NCI-H446 treated with DMSO at 0.1 percent for 48 hours (cell line): ENCODE data around the gene PDE4C.
"Not testable (repeated sequence)": the region's sequence is repeated elsewhere in the genome, so short reads cannot be mapped to it uniquely, and the experiment has no call there.

ENCODE experiments used
- DNase-seq: peaks from one replicate; lab custom pipeline; 2025; lab: John Stamatoyannopoulos, UW

Gene PDE4C

DNA sequence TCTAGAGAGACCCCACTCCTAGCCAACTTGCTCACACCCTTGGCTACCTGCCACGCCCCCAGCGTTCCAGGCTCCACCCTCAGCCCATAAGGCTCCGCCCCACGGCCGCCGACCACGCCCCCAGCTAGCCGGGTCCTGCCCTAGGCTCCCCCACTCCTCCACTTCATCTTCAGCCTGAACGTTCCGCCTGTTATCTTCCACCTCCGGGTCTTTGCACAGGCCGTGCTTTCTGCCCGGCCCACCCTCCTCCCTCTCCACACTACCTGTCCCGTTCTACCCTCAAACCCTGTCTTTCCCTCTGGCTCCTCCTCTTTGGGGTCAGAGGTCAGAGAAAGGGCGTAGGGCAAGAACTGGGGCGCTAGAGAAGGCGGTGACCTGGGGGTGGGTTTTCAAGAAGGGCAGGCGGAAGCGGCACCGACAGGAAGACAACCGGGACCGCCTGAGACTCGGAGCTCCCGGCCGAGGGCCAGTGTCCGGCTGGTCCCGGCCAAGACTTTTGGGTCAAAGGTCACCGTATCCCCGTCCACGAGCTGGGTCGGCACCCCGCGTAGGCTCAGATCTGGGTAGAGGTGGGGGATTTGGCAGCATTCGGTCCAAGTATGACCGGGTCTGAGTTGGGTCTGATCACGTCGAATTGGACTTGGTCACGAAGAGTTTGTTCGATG lies 2.2 kb downstream of the PDE4C start:
- no peak for DNase-seq

DNA sequence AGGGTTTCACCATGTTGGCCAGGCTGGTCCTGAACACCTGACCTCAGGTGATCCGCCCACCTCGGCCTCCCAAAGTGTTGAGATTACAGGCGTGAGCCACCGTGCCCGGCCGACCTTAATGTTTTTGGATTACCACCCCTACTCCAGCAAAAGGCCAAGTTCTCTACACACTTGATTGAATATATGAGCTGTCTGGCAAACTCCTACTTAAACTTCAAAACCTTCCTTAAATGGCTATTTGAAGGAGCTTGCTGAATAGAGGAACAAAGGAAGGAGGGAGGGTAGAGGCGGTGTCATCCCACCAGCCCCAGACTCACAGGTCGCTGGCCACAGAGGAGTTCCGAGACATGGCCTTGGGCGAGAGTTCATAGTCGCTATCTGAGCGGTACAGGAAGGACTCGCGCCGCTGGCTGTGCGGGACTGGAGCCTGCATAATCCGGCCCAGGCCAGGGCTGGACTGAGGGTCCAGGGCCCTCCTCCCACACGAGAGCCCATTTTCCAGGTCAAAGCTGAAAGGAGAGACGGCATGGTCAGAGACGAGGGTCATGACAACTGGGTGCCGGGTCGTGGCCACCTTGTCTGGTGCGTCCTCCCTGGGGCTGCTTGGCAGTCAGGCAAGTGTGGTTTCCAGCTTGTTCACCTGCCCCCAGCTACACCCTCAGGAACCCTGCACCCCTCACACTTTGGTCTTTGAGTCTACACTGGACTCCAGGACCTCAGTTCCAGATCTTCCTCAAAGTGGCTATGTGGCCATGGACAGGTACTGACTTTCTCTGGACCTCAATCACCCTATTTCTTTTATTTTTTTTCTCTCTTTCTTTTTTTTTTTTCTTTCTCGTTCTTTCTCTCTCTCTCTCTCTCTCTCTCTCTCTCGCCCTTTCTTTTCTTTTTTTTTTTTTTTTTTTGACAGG lies 4.2 kb downstream of the PDE4C start:
- no peak for DNase-seq

- no peak for DNase-seq
Observed at GRCh38 chr19:18220632-18221275, 5.5 kb downstream of the PDE4C start.

DNA sequence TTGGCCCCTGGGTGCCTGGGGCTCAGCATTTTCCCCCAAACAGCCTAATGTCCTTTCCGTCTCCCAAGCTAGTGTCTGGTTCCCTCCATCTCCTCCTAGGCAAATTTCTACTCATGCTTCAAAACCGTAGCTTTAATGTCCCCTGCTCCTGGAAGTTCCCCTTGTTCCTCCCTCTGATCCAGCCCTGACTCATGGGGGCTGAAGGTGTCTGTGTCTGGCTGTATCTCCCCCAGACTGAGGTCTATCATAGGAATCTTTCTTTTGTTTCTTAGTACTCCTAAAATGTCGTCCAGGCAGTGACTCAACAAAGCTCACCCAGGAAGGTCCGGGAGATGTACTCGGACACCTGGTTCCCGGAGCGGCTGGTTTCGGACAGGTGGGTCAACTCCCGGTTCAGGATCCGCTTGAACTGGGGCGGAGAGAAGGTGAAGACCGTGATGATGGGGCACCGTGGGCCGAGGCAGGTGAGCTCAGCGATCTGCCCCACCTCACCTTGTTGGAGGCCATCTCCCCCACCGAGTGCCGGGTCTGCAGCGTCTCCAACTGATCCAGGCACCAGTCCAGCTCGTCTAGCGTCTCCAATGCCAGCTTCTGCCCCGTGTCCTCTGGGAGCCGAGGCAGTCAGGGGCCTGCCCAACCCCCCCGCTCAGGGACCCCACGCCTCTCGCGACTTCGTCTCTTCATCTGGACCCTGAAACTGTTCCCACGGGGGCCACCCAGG lies 6.2 kb downstream of the PDE4C start:
- DNase-seq: no peak

GRCh38 chr19:18218600-18218999 lies 7.6 kb downstream of the PDE4C start:
- no peak for DNase-seq

DNA sequence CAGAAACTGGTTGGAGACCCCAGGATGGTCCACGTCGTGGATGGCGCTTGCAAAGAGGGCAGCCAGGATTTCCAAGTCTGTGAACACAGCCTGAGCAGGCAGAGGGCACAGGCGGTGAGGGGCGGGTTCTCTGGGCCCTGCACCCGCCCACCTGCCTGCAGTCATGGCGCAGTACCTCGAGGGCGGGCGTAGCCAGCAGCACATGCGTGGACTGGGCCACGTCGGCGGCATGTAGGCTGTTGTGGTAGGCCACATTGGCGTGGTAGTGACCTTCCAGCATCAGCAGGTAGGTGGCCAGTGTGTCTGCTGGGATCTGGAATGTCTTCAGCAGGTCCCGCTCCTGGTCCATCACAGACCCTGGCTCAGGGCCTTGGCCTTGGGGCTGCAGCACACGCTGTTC lies 8.1 kb downstream of the PDE4C start:
- DNase-seq: no peak

DNA sequence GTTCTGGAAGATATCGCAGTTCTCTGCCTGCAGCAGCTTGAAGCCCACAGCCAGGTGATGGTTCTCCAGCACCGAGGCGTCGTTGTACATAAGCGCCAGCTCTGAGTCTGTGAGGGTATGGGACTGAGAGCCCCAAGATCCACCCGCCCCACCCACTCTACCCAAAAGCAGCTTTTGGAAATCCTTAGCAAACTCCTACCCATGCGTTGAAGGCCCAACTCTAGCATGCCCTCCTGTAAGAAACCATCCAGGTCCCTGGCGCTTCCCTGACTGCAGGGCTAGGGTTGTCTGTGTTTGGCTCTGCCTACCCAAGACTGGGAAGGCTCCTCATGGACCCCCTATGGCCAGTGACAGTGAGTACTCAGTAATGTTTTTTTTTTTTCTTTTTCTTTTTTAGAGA lies 9.4 kb downstream of the PDE4C start:
- DNase-seq: no peak

DNA sequence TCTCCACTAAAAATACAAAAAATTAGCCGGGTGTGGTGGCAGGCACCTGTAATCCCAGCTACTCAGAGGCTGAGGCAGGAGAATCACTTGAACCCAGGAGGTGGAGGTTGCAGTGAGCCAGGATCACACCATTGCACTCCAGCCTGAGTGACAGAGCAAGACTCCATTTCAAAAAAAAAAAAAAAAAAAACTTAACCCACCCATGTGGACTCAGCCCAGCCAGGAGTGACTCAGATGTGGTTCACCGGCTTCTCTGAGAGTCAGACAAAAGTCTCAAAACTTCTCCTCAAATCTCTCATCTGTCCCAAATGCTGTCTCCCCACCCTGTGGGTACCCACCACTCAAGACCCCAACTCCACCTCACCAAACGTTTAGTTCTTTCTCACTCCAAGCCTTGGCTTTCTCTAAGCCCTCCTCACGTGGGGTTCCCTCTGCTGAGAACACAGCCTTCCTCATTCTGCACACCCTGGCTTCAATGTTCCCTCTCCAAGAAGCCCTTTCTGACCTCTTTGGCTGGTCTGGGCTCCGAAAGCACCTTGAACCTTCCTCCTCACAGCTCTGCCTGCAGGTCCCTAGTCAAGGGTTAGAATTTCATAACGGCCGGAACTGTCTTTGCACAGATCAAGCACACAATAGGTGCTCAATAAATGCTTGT lies 11.3 kb downstream of the PDE4C start:
- DNase-seq: no peak

GRCh38 chr19:18211683-18212082 lies 14.6 kb downstream of the PDE4C start:
- no peak for DNase-seq

DNA sequence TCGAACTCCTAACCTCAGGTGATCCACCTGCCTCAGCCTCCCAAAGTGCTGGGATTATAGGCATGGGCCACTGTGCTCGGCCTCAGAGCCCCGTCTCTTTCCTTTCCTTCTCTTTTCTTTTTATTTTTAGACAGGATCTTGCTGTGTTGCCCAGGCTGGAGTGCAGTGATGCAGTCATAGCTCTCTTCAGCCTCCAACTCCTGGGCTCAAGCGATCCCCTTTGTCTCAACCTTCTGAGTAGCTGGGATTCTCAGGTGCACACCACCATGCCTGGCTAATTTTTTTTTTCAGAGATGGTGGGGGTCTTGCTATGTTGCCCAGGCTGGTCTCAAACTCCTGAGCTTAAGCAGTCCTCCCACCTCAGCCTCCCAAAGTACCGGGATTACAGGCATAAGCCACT lies 16.3 kb downstream of the PDE4C start:
- DNase-seq: not testable (repeated sequence)

DNA sequence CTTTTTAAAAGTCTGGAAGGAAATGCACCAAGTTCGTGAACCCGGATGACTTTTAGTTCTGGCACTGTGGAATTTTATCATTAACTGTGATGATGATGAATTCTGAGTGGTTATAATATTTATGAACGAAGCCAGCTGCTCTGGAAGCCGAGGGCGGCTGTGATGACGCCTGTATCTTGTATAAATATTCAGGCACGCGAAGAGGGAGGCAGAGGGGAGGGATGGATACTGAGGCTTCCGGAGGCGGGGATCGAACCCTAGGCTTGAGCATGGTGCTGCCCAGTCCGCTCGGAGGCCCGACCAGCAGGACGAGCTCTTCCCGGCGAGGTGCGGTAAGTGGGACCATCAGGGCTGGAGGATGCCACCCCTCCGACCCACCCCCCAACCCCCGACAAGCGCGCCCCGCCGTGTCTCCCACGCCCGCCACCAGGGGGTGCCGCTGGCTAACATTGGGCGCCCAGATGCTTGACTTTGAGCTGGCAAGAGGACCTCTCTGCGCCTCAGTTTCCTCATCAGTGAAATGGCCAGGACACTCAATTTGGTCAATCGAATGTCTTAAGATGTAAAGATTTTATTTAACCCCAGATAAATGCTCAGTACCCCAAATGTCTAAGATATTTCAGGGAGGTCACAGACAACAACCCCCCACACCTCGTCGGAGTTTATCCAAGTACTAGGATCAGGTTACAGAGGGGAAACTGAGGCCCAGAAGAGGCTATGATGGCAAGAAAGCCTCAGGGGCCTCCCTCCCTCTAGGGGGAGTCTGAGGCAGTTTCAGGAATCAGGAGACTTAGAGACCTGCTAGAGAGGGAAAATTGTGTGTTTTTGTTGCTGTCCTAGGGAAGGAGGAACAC lies 17.9 kb downstream of the PDE4C start:
- DNase-seq: no peak

DNA sequence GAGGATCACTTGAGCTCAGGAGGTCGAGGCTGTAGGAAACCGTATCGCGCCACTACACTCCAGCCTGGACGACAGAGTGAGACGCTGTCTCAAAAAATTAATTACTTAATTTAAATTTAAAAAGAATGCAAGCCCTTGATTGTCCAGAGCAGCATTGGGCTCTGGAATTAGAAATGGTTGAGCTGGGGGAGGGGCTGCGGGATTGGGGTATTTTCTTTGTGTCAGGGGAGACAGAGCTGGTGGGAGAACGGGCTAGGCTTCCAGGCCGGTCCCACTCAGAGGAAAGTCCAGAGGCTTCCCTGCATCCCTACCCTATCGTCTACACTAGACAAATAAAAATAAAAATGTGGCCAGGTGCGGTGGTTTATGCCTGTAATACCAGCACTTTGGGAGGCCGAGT lies 20.2 kb downstream of the PDE4C start:
- DNase-seq: no peak

DNA sequence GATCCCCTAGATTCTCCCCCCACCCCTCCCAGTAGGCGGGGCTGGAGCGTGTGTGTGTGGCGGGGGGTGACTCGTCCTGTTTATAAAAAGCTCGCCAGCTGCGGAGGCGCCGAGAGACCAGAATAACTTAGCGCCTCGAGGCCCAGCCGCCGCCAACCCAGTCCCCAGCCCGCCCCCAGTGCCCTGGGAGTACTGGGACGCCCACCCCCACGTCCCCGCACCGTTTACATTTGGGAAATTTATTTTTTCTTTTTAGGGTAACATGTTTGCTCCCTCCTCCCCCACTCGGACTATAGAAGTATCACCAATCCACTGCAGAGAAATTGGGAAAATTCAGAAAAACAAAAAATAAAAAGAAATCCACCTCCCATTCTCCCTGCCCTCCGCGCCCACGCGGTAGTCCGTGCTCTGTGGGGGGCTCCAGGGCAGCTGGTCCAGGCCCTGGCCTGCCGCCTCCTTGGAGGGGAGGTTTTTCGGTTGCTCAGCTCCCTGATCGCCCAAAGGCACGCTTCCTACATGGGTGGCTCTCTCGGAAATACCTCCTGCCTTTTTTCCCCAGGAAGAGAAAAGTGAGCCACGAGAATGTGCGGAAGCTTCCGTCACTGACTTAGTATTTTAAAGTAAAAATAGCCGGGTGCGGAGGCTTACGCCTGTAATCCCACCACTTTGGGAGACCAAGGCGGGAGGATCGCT lies 20.9 kb downstream of the PDE4C start:
- DNase-seq: peak; percentile 27

GRCh38 chr19:18204394-18205199 lies 21.6 kb downstream of the PDE4C start:
- no peak for DNase-seq

GRCh38 chr19:18203863-18204393 lies 22.3 kb downstream of the PDE4C start, which contains the start of gene RAB3A:
Gene RAB3A, minus strand, starts transcription at chr19:18204042. Its CDS starts 1,302 bp downstream, at chr19:18202740.
- peak; percentile 100 for DNase-seq

DNA sequence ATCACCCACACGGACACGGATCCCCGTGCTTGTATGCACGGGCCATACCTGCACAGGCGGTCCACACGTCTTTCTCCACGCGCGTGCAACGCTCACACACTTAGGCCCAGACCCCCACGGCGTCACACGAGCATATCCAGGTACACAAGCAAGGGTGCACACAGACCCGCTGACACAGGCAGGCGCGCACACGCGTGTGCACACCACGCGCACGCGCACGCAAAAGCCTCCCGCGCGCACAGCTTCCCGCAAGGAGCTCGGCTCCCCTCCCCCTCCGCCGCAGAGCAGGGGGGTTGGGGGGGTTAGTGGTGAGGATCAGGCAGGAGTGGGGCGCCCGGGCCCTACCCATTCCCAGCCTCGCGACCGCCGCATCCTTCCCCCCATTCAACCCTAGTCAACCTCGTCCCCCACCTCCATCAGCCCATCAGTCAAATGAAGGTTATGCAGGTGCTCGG lies 22.8 kb downstream of the PDE4C start:
- no peak for DNase-seq

DNA sequence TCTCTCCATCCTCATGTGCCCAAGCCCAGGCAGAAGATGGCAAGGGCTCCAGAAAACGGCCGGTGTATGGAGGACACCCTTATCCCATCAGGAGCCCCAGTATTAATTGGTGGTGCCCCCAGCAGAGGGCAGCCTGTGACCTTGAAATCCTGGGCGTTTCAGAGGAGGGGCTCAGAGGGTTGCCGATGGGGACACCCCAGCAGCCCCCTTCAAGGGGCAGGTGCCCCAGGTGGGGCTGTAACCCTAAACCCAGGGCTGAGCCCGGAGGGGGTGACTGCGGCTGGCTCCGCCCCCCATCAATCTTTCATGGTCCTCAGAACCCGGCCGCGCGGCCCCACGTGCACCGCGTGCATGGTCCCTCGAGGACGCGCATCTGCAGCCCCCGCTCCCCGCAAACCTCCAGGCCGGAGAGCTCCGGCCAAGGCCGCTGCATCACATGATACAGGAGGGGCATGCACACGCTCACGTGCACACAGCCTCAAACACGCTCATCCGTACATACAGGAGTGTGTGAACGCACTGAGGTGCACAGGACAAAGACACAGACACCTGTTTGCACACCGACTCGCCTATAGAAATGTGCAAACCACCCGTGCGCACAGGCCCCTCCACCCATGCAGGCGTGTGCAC lies 23.3 kb downstream of the PDE4C start:
- no peak for DNase-seq

- no peak for DNase-seq
Observed at GRCh38 chr19:18202397-18202777, 23.9 kb downstream of the PDE4C start.
